GM23338 (cell line): ENCODE measurements around the gene SLCO4A1. TPM values are rescaled to one million over a fixed set of nuclear protein-coding genes. Genes with fewer than 3 reads are reported as not detected.

Source experiments
- ATAC-seq: fragments of 200-7000 bp; cut with Tn5 transposase; 3 replicates; pipeline ENCODE4 v1.9.1; 2020
- DNase-seq: peaks from one replicate; pipeline ENCODE4 v3.0.0-alpha.2; 2015; ENCODE audit warnings: low spot score
- H2AFZ ChIP-seq: fragments of 200-600 bp; sonication (generic); 2 replicates; pipeline ENCODE4 v1.8.0; 2016; ENCODE audit warnings: antibody characterized with exemption, mild to moderate bottlenecking, moderate library complexity
- H3F3A ChIP-seq: fragments of 200-600 bp; sonication (generic); replicated peaks from 2 replicates; pipeline ENCODE4 v1.8.0; 2017; ENCODE audit warnings: antibody characterized with exemption, mixed run types, low read depth
- H3K27ac ChIP-seq: fragments of 200-600 bp; sonication (generic); 2 replicates; pipeline ENCODE4 v1.6.1; 2016; ENCODE audit warnings: low read depth
- H3K27me3 ChIP-seq: fragments of 200-600 bp; sonication (generic); 2 replicates; pipeline ENCODE4 v1.8.0; 2016; ENCODE audit warnings: mild to moderate bottlenecking, mixed run types, moderate library complexity; ENCODE audit not compliant: insufficient read depth
- H3K36me3 ChIP-seq: fragments of 200-600 bp; sonication (generic); 2 replicates; pipeline ENCODE4 v1.8.0; 2016; ENCODE audit warnings: mild to moderate bottlenecking; ENCODE audit not compliant: insufficient read depth
- H3K4me1 ChIP-seq: fragments of 200-600 bp; sonication (generic); 2 replicates; pipeline ENCODE4 v1.8.0; 2016; ENCODE audit warnings: mild to moderate bottlenecking, moderate library complexity; ENCODE audit not compliant: insufficient read depth
- H3K4me2 ChIP-seq: fragments of 200-600 bp; sonication (generic); 2 replicates; pipeline ENCODE4 v1.7.1; 2017; ENCODE audit warnings: mixed run types
- H3K4me3 ChIP-seq: fragments of 200-600 bp; sonication (generic); 2 replicates; pipeline ENCODE4 v1.6.1; 2016; ENCODE audit warnings: mixed run types
- H3K79me2 ChIP-seq: fragments of 200-600 bp; sonication (generic); replicated peaks from 2 replicates; pipeline ENCODE4 v1.8.0; 2017; ENCODE audit warnings: mild to moderate bottlenecking; ENCODE audit not compliant: insufficient read depth
- H3K9me2 ChIP-seq: fragments of 200-600 bp; sonication (generic); 2 replicates; pipeline ENCODE4 v1.8.0; 2017; ENCODE audit not compliant: insufficient read depth
- H4K20me1 ChIP-seq: fragments of 200-600 bp; sonication (generic); replicated peaks from 2 replicates; pipeline ENCODE4 v1.8.0; 2017; ENCODE audit warnings: mild to moderate bottlenecking; ENCODE audit not compliant: insufficient read depth
- H3K27ac Mint-ChIP-seq: 2 replicates; pipeline ENCODE4 v1.8.0; 2020; ENCODE audit warnings: inconsistent platforms, mild to moderate bottlenecking, moderate library complexity, mixed read lengths
- H3K27me3 Mint-ChIP-seq: 3 replicates; pipeline ENCODE4 v1.8.0; 2022; ENCODE audit warnings: low read depth, mild to moderate bottlenecking, moderate library complexity, mixed read lengths, inconsistent platforms; ENCODE audit not compliant: insufficient read depth, poor library complexity
- H3K36me3 Mint-ChIP-seq: 3 replicates; pipeline ENCODE4 v1.8.0; 2021; ENCODE audit warnings: low read depth, mild to moderate bottlenecking, inconsistent platforms, moderate library complexity, mixed read lengths
- H3K4me1 Mint-ChIP-seq: 3 replicates; pipeline ENCODE4 v1.8.0; 2020; ENCODE audit warnings: mild to moderate bottlenecking, inconsistent platforms, mixed read lengths
- H3K4me3 Mint-ChIP-seq: 3 replicates; pipeline ENCODE4 v1.8.0; 2021; ENCODE audit warnings: moderate library complexity, mild to moderate bottlenecking, inconsistent platforms, mixed read lengths
- H3K9me3 Mint-ChIP-seq: 3 replicates; pipeline ENCODE4 v1.8.0; 2020; ENCODE audit warnings: moderate library complexity, mild to moderate bottlenecking, inconsistent platforms, mixed read lengths
- CREB1 ChIP-seq: fragments of 250-450 bp; sonication (Bioruptor Pico); IDR thresholded peaks from 2 replicates; pipeline ENCODE4 v1.5.0; 2020; ENCODE audit warnings: low read depth, mild to moderate bottlenecking, moderate library complexity
- EZH2 ChIP-seq: fragments of 200-600 bp; sonication (generic); IDR thresholded peaks from one replicate; pipeline ENCODE4 v1.8.0; 2017; ENCODE audit warnings: antibody characterized with exemption, mild to moderate bottlenecking, low read depth; ENCODE audit not compliant: unreplicated experiment
- polyA plus RNA-seq: library from polyadenylated mRNA; unstranded; fragments of >200 nt; fragmentation: Nextera tagmentation; extraction: Ambion mirVana; gene quantifications from 2 replicates; pipeline ENCODE4 v1.2.1, GENCODE V29; 2016
- total RNA-seq: library from RNA; depleted of rRNA; stranded (reverse); fragments of >200 nt; shearing (Covaris generic); gene quantifications from 2 replicates; pipeline ENCODE4 v1.2.3, GENCODE V29; 2014
- TF ChIP-seq, protein P1 (sequence below): fragments of 250-450 bp; sonication (Bioruptor Pico); IDR thresholded peaks from 2 replicates; pipeline ENCODE4 v1.5.0; 2020; ENCODE audit warnings: mild to moderate bottlenecking, moderate library complexity
- TF ChIP-seq, protein P2 (sequence below), 2 experiments: fragments of 200-600 bp in 1 of 2; sonication (generic) in 1 of 2; conservative IDR thresholded peaks; 2 replicates each; pipeline versions ENCODE4 v1.5.1 to v1.6.1; 2016 to 2017; ENCODE audit warnings: antibody characterized with exemption in 2 of 2, low read depth in 2 of 2, mild to moderate bottlenecking in 2 of 2, moderate library complexity in 1 of 2

The SLCO4A1 gene
- total and polyA plus RNA-seq, 2 experiments from 2014 or later: 28.5 to 41.6 TPM

DNA sequence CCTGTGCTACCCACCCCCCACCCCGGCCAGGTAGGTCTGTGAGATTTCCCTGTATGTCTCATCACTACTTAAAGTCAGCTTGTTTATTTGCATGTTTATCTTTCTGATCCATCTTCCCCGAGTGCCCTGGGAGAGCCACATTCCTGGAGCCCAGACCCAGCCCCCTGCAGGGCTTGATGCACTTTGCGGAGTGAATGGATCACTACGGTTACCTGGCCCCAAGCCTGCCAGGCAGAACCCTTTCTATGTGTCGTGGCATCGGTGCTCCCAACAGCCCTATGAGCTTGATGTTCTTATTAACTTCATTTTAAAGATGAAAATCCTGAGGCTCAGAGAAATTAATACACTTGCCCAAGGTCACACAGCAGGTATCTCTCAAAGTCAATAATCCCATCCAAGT is 13.6 kb upstream of the SLCO4A1 start:
- Mint-ChIP-seq H3K9me3 (no peaks in the 10 kb centered on the region), H3K4me3 (no peak overlapping the region), H3K27me3 (peaks cover 1% of the 10 kb centered on the region), H3K4me1 (peaks cover 17% of the 10 kb centered on the region), H3K27ac (no peak overlapping the region), H3K36me3 (no peaks in the 10 kb centered on the region)
- no peaks in the 10 kb centered on the region for H3K36me3 ChIP-seq
- H3K4me2 ChIP-seq: no peak overlapping the region
- TF ChIP-seq EZH2 (no peak), CREB1 (CRISPR knock-in tag) (no peak)
- TF ChIP-seq, protein P1, sequence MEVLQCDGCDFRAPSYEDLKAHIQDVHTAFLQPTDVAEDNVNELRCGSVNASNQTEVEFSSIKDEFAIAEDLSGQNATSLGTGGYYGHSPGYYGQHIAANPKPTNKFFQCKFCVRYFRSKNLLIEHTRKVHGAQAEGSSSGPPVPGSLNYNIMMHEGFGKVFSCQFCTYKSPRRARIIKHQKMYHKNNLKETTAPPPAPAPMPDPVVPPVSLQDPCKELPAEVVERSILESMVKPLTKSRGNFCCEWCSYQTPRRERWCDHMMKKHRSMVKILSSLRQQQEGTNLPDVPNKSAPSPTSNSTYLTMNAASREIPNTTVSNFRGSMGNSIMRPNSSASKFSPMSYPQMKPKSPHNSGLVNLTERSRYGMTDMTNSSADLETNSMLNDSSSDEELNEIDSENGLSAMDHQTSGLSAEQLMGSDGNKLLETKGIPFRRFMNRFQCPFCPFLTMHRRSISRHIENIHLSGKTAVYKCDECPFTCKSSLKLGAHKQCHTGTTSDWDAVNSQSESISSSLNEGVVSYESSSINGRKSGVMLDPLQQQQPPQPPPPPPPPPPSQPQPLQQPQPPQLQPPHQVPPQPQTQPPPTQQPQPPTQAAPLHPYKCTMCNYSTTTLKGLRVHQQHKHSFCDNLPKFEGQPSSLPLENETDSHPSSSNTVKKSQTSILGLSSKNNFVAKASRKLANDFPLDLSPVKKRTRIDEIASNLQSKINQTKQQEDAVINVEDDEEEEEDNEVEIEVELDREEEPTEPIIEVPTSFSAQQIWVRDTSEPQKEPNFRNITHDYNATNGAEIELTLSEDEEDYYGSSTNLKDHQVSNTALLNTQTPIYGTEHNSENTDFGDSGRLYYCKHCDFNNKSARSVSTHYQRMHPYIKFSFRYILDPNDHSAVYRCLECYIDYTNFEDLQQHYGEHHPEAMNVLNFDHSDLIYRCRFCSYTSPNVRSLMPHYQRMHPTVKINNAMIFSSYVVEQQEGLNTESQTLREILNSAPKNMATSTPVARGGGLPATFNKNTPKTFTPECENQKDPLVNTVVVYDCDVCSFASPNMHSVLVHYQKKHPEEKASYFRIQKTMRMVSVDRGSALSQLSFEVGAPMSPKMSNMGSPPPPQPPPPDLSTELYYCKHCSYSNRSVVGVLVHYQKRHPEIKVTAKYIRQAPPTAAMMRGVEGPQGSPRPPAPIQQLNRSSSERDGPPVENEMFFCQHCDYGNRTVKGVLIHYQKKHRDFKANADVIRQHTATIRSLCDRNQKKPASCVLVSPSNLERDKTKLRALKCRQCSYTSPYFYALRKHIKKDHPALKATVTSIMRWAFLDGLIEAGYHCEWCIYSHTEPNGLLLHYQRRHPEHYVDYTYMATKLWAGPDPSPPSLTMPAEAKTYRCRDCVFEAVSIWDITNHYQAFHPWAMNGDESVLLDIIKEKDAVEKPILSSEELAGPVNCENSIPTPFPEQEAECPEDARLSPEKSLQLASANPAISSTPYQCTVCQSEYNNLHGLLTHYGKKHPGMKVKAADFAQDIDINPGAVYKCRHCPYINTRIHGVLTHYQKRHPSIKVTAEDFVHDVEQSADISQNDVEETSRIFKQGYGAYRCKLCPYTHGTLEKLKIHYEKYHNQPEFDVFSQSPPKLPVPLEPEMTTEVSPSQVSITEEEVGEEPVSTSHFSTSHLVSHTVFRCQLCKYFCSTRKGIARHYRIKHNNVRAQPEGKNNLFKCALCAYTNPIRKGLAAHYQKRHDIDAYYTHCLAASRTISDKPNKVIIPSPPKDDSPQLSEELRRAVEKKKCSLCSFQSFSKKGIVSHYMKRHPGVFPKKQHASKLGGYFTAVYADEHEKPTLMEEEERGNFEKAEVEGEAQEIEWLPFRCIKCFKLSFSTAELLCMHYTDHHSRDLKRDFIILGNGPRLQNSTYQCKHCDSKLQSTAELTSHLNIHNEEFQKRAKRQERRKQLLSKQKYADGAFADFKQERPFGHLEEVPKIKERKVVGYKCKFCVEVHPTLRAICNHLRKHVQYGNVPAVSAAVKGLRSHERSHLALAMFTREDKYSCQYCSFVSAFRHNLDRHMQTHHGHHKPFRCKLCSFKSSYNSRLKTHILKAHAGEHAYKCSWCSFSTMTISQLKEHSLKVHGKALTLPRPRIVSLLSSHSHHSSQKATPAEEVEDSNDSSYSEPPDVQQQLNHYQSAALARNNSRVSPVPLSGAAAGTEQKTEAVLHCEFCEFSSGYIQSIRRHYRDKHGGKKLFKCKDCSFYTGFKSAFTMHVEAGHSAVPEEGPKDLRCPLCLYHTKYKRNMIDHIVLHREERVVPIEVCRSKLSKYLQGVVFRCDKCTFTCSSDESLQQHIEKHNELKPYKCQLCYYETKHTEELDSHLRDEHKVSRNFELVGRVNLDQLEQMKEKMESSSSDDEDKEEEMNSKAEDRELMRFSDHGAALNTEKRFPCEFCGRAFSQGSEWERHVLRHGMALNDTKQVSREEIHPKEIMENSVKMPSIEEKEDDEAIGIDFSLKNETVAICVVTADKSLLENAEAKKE (CRISPR knock-in tag): no peak
- TF ChIP-seq, protein P2, sequence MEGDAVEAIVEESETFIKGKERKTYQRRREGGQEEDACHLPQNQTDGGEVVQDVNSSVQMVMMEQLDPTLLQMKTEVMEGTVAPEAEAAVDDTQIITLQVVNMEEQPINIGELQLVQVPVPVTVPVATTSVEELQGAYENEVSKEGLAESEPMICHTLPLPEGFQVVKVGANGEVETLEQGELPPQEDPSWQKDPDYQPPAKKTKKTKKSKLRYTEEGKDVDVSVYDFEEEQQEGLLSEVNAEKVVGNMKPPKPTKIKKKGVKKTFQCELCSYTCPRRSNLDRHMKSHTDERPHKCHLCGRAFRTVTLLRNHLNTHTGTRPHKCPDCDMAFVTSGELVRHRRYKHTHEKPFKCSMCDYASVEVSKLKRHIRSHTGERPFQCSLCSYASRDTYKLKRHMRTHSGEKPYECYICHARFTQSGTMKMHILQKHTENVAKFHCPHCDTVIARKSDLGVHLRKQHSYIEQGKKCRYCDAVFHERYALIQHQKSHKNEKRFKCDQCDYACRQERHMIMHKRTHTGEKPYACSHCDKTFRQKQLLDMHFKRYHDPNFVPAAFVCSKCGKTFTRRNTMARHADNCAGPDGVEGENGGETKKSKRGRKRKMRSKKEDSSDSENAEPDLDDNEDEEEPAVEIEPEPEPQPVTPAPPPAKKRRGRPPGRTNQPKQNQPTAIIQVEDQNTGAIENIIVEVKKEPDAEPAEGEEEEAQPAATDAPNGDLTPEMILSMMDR (conservative IDR thresholded peaks at IDR 0.05; ENCODE audit: low read depth in 2 of 2): 0 out of 4 replicates have a peak, but pooled peaks of 1 of the 2 experiments have one; percentile 7
- H4K20me1 ChIP-seq: no peaks in the 10 kb centered on the region
- H3K4me3 ChIP-seq: no peak overlapping the region
- DNase-seq (peak; percentile 68), ATAC-seq (peak; percentile 30)
- no peaks in the 10 kb centered on the region for H3K79me2 ChIP-seq
- no peak overlapping the region for H3K27ac ChIP-seq
- H3K27me3 ChIP-seq: no peaks in the 10 kb centered on the region
- H3K4me1 ChIP-seq: peaks cover 7% of the 10 kb centered on the region
- H3F3A ChIP-seq: 0 out of 2 replicates have a peak, but pooled peaks cover under 1% of the 10 kb centered on the region
- no peak overlapping the region for H2AFZ ChIP-seq
- H3K9me2 ChIP-seq: no peaks in the 10 kb centered on the region
